Measurements from ENCODE around the gene CIZ1. TPM values are rescaled to one million over a fixed set of nuclear protein-coding genes. Genes with fewer than 3 reads are reported as not detected.
A peak's percentile ranks its signal among the peaks of the same experiment; 100 is the strongest.
"Not testable (repeated sequence)": the region's sequence is repeated elsewhere in the genome, so short reads cannot be mapped to it uniquely, and the experiment has no call there.

The CIZ1 gene
- polyA plus RNA-seq, 5 donors: 120 to 157 (median 155) TPM

- peak in 1 of 2 donors; percentile 11 for DNase-seq
Measured at GRCh38 chr9:128190516-128191405, 611 bp downstream of the CIZ1 start.

DNA sequence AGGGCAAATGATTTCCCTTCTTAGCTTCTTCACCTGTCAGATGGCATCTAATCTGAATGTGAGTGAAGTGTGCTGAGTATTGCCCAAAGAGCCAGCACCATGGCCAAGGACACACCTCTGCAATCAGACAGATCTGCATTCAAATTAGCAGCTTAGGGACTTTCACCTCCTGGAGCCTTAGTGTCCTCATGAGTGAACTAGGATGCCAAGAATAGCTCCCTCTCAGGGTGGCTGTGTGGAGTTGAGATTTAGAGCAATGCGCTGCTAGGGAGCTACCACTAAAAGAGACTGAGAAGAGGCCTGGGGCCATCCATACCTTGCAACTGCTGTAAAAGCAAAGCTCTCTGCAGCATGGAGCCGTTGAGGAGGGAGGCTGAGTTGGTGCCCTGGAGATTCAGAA is 1.4 kb downstream of the CIZ1 start:
- no peak for DNase-seq

DNA sequence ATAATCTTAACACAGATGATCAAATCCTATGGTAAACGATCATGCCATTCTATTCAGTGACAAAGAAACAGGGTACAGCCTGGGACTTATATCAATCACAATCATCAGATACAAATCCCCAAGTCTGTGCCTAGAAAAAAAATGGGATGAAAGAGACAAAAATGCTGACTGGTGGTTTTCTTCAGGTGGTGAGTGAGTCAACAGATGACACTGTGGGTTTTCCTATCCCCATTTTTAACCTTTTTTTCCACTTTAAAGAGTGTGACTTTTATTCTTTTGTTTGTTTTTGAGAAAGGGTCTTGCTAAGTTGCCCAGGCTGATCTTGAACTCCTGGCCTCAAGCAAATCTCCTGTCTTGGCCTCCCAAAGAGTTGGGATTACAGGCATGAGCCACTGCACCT is 3.2 kb downstream of the CIZ1 start:
- DNase-seq: no peak

GRCh38 chr9:128187361-128187760 is 4.0 kb downstream of the CIZ1 start:
- DNase-seq: no peak

GRCh38 chr9:128185979-128186965 is 5.1 kb downstream of the CIZ1 start:
- no peak for DNase-seq

DNA sequence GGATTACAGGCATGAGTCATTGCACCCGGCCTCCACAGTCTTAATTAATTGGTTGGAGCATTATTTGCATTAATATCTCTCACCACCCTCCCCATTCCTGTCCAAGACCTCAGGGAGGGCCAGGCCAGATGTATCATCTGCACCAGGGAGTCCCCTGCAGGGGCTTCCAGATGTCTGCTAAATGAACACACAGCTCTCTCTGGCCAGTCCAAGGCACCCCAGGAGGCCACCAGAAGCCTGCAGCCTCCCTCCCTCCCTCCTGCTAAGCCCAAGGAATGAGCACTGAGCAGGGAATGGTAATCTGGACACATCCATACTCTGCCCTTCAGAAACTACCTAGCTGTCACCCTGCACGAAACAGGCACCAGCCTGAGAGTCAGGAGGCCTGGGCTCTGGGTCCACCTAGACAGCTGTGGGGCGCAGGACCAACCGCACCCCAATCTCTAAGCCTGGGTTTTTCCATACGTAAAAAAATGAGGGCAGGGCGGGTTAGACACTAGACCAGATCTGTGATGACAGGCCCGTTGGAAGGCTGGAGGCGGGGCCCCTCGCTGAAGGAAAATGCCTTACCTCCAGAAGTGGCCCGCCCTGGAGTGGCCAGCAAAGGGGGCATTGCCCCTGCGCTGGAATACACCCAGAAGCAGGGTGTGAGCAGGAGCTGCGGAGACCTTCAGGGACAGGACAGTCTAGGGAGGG is 8.3 kb downstream of the CIZ1 start:
- no peak for DNase-seq

GRCh38 chr9:128181480-128181879 is 9.9 kb downstream of the CIZ1 start:
- DNase-seq: not testable (repeated sequence)

DNA sequence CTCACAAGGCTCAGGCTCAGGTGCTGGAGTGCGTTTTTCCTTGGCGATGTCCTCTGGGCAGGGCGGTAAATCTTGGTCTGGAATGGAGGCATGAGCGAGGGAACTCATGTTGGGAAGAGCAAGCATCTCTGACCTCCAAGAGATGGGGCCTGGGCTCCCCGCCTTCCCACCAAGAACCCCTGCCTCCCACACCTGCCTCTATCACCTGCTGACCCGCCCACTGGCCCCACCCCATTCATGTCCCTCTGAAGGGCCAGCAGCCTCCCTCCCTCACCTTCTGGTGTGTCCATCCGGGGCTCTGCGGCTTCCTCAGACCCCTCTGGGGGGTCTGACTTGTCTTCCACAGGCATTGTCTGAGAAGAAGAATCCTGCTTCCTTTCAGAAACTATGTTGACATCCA is 10.9 kb downstream of the CIZ1 start:
- no peak for DNase-seq

GRCh38 chr9:128180001-128180400 is 11.4 kb downstream of the CIZ1 start:
- no peak for DNase-seq

GRCh38 chr9:128178806-128179431 is 12.5 kb downstream of the CIZ1 start:
- no peak for DNase-seq

- no peak for DNase-seq
Measured at GRCh38 chr9:128175726-128176125, 15.6 kb downstream of the CIZ1 start.

GRCh38 chr9:128175102-128175563 is 16.2 kb downstream of the CIZ1 start:
- no peak for DNase-seq

DNA sequence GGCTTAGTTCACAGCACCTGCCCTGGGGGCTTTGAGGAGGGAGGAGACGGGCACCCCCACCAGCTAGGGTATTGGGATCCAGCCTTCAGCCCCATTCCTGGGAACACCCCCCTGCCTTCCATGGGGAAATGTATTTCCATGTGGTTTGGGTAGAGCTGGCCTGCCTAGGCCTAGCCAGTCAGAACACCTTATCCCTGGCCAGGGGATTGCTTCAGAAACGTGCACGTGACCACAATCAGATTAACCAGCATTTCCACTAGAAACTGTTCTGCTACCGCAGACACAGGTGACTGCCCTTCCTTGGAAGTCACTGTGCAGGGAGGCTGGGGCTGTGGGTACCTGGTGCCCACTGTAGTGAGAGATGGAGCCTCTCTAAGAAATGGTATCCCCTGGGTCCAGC is 17.3 kb downstream of the CIZ1 start:
- DNase-seq: no peak

DNA sequence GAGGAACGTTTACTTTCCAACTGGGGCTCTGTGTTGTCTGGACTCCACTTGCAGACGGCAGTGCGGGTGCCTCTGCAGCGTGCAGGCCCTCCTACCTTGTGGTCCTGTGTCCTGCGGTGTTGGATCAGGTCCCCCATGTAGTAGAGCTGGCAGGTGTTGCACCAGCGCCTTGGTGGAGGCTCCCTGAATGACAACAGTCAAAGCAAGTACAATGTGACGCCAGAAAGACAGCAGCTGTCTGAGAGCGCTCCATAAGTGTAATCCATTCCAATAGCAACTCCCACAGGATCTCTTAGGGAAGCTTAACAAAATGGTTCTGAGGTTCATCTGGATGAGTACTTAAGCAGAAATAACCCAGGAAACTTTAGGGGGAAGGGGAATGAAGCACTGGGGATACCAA is 21.4 kb downstream of the CIZ1 start:
- no peak for DNase-seq

- DNase-seq: no peak
Measured at GRCh38 chr9:128169492-128169891, 21.9 kb downstream of the CIZ1 start.

DNA sequence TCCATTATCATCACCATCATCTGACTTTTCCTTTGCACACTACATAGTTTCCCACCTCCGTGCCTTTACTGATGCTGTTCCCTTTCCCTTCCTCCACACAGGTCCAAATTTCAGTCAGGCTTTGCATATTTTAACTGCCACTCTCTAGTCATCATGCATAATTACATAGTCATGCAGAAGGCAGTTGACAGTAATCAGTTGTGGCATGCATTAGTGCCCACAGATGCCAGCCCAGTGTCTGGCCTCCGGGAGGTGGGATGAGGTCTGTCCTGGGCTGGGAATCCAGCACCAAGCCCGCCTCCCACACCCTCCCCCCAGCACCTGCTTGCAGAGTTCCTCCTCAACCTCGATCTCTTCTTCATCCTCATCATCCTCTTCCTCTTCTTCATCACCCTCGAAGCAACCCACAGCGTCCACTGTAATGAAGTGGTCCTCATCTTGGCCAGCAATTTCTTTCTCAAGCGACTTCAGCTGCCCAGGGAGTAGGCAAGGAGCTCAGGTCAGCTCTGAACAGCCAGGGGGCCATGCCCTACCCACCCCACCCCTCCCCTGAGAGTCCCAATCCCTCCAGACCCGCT is 22.6 kb downstream of the CIZ1 start:
- no peak for DNase-seq

DNA sequence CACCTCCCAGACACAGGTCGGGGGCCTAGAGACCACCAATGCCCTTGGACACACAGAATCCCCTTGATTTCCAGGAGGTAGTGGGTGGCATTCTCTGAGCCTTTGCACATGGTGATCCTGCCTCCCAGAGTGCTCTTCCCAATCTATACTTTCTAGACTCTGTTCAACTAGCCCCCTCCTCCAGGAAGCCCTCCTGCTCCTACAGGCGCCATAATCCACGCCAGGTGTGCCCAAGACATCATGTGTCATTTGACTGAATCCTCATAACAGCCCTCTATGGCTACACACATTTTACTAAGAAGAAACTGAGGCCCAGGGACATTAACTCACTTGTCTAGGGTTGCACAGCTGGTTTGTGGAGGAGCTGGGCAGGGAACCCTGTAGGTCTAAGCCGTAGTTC is 24.2 kb downstream of the CIZ1 start:
- no peak for DNase-seq

DNA sequence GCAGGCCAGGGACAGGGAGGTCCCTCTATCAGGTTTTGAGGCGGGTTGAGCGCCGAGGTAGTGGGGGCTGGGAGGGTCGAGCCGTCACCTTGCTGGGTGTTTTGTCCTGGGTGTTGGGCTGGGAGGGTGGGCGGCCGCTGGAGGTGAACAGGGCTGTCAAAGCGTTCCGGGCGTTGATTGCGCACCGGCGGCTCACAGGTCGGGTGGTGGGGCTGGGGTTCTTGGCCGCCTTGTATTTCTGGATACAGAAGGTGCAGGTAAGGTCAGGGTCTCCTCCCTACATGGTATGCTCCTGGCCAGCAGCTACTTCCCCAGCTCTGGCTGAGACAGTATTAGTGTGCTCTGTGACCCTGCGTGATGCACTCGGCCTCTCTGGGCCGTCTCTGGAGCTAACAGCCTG is 25.2 kb downstream of the CIZ1 start:
- DNase-seq: no peak

DNA sequence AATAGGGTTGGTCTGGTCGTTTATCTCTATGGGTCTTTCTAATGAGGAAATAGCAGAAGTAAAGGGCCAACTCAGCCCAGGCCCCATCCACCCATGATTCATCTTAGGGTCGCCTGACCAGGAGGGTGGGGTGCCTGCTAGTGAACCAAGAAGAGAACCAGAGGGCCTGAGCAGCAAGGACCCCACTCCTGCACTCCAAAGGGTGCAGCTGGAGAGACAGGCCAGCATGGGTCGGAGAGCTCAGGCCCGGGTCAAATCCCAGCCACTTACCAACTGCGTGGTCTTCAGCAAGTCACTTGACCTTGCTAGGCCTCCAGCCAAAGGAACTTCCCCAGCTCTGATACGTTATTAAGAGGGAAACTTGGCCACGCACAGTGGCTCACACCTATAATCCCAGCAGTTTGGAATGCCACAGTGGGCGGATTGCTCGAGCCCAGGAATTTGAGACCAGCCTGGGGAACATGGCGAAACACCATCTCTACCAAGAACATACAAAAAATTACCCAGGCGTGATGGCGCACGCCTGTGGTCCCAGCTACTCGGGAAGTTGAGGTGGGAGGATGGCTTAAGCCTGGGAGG is 27.0 kb downstream of the CIZ1 start:
- DNase-seq: no peak

- no peak for DNase-seq
Measured at GRCh38 chr9:128163523-128164306, 27.7 kb downstream of the CIZ1 start.

Data from right lung (tissue), 5 donors.